LNCaP clone FGC (cell line): ENCODE data around the gene UGT3A2.
A peak's percentile ranks its signal among the peaks of the same experiment; 100 is the strongest.
"Not testable (repeated sequence)": the region's sequence is repeated elsewhere in the genome, so short reads cannot be mapped to it uniquely, and the experiment has no call there.

Source experiments
- DNase-seq: peaks from one replicate; pipeline ENCODE4 v3.0.0-alpha.2; 2011; ENCODE audit warnings: low read depth
- H3K4me3 ChIP-seq: 2 replicates; pipeline ENCODE4 v1.5.1; 2011; ENCODE audit warnings: mild to moderate bottlenecking, low read depth, low read length, control low read depth
- CTCF ChIP-seq: IDR thresholded peaks from 2 replicates; pipeline ENCODE4 v1.5.1; 2012; ENCODE audit warnings: mild to moderate bottlenecking; ENCODE audit not compliant: control insufficient read depth, insufficient read depth; ENCODE audit errors: extremely low read depth

The UGT3A2 gene

GRCh38 chr5:36028816-36029465 lies 37.7 kb downstream of the UGT3A2 start:
- no peak for DNase-seq
- H3K4me3 ChIP-seq, result no peak overlapping the region
- TF ChIP-seq CTCF, result no peak

GRCh38 chr5:36027711-36028110 lies 39.0 kb downstream of the UGT3A2 start:
- TF ChIP-seq CTCF, result no peak
- no peak overlapping the region for H3K4me3 ChIP-seq
- DNase-seq, result no peak

GRCh38 chr5:36026706-36027465 lies 39.8 kb downstream of the UGT3A2 start:
- no peak for DNase-seq
- no peak for TF ChIP-seq CTCF
- no peak overlapping the region for H3K4me3 ChIP-seq

GRCh38 chr5:36022246-36022645 lies 44.4 kb downstream of the UGT3A2 start:
- not testable (repeated sequence) for H3K4me3 ChIP-seq, DNase-seq

- DNase-seq, H3K4me3 ChIP-seq: not testable (repeated sequence)
These were observed 47.1 kb downstream of the UGT3A2 start for GRCh38 chr5:36019584-36019983.

- DNase-seq, result peak; percentile 38
- no peak overlapping the region for H3K4me3 ChIP-seq
- TF ChIP-seq CTCF, result no peak
These were observed 49.1 kb downstream of the UGT3A2 start for GRCh38 chr5:36017622-36018021.

- DNase-seq, result peak; percentile 43
- no peak overlapping the region for H3K4me3 ChIP-seq
- TF ChIP-seq CTCF, result no peak
These were observed 49.7 kb downstream of the UGT3A2 start for GRCh38 chr5:36017004-36017403.

GRCh38 chr5:36013182-36013581 lies 53.5 kb downstream of the UGT3A2 start:
- no peak for DNase-seq
- no peak overlapping the region for H3K4me3 ChIP-seq
- TF ChIP-seq CTCF, result no peak
